ENCODE data around the gene PDE3B.
"Not testable (repeated sequence)": the region's sequence is repeated elsewhere in the genome, so short reads cannot be mapped to it uniquely, and the experiment has no call there.

PDE3B gene

DNA sequence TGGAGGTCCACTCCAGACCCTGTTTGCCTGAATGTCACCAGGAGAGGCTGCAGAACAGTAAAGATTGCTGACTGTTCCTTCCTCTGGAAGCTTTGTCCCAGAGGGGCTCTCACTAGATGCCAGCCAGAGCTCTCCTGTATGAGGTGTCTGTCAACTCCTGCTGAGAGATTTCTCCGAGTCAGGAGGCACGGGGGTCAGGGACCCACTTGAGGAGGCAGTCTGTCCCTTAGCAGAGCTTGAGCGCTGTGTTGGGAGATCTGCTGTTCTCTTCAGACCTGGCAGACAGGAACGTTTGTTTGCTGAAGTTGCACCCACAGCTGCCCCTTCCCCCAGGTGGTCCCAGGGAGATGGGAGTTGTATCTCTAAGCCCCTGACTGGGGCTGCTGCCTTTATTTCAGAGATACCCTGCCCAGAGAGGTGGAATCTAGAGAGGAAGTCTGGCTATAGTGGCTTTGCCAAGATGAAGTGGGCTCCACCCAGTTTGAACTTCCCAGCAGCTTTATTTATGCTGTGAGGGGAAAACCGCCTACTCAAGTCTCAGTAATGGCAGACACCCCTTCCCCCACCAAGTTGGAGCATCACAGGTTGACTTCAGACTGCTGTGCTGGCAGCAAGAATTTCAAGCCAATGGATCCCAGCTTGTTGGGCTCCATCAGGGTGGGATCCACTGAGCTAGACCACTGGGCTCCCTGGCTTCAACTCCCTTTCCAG lies 99.4 kb downstream of the PDE3B start:
- DNase-seq (ENCODE audit: low read depth in 2 of 3, low spot score in 1 of 3): no peak

DNA sequence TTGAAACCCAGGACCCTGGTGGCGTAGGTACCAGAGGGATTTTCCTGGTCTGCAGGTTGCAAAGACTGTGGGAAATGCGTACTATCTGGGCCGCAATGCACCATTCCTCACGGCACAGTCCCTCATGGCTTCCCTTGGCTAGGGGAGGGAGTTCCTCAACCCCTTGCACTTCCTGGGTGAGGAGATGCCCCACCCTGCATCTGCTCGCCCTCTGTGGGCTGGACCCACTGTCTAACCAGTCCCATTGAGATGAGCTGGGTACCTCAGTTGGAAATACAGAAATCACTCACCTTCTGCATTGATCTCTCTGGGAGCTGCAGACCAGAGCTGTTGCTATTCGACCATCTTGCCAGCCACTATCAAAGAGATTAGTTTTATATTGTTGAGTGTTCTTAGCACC lies 100.1 kb downstream of the PDE3B start:
- not testable (repeated sequence) for DNase-seq (ENCODE audit: low read depth in 2 of 3, low spot score in 1 of 3)

DNA sequence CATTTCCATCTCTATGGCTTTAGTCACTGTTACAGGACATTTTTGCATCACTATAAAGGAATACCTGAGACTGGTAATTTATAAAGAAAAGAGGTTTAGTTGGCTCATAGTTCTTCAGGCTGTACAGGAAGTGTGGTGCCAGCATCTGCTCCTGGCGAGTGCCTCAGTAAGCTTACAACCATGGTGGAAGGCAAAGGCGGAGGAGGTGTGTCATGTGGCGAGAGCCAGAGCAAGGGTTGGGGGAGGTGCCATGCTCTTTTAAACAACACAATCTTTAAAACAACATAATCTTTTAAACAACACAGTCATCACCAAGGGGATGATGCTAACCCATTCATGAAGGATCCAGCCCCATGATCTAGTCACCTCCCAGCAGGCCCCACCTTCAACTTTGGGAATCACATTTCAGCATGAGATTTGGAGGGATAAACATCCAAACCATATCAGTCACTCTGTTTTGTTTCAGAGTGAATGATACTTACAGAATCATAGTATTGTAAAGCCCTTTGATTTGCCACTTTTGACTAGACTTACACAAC lies 103.3 kb downstream of the PDE3B start:
- DNase-seq (ENCODE audit: low read depth in 2 of 3, low spot score in 1 of 3): no peak

DNA sequence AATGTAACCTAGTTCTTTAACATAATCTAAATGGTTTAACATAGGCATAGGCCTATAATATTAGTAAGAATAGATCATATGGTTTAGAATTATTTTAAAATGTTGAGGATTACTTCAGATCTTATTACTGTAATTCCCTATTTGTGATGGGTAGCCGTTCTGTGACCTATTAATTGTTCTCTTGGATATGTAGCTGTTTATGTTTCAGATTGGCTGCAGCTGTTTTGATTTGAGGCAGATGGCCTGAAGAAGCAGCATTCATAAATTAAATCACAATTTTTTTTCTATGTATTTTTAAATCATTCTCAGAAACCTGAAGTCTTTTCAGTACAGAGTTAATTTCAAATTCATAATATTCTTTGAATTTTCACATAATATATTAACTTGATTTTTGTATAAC lies 104.5 kb downstream of the PDE3B start:
- DNase-seq (ENCODE audit: low read depth in 2 of 3, low spot score in 1 of 3): no peak

DNA sequence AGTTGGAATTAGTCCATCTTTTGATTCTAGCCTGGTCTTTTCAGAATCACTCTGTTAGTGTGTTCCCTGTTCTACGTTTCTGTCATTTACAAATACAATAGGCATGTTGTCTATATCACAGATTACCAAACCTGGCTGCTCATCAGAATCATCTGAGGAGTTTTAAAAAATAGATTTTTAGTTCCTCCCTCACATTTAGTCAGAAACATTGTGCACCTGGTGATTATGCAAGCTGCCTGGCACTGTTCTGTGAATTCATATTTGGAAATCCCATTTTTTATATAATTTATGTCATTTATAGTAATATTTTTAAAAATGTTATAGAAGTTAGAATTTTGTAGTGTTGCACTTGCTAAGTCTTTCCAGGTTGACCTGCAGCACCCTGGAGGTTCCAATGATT lies 107.3 kb downstream of the PDE3B start:
- no peak for DNase-seq (ENCODE audit: low read depth in 2 of 3, low spot score in 1 of 3)

- no peak for DNase-seq (ENCODE audit: low read depth in 2 of 3, low spot score in 1 of 3)
These were observed 108.4 kb downstream of the PDE3B start for GRCh38 chr11:14751975-14752407.

- DNase-seq (ENCODE audit: low read depth in 2 of 3, low spot score in 1 of 3): no peak
These were observed 111.5 kb downstream of the PDE3B start for GRCh38 chr11:14755140-14755539.

DNA sequence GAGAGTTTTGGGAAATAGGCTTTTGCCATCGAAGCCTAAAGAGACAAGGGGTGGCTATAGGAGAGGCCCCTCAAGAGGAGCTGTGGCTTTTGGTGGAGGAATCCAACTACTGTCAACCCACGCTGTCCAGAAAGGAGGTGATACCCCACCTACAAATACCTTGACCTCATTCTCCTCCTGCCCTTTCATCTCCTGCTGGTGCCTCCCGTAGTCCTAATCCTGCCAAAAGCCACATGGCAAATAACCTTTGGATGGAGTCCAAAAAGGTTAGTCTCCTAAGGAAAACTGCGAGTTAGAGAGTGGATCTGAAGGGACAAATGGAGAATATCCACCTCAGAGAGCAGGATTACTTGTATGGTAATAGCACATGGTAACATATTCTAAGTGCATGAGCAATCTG lies 112.7 kb downstream of the PDE3B start:
- no peak for DNase-seq (ENCODE audit: low read depth in 2 of 3, low spot score in 1 of 3)

DNA sequence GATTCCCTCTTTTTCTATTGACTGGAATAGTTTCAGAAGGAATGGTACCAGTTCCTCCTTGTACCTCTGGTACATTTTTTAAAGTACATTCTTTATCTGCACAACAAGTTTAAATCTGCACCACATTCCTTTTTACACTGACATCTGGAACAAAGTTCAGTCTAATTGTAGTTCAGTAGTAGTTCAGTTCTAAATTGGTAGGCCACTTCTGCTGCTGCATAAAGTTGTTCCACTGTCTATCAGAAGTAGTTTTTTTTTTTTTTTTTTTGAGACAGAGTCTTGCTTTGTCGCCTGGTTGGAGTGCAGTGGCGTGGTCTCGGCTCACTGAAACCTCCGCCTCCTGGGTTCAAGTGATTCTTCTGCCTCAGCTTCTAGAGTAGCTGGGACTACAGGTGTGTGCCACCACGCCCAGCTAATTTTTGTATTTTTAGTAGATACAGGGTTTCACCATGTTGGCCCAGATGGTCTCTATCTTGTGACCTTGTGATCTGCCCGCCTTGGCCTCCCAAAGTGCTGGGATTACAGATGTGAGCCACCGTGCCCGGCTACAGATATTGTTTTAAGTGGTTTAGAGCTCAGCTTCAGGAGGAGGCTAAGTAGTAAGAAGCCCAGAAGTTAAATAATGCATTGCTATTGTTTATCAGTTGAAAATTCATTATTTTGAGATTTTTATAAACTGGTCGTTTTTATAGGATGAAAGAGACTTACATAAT lies 115.9 kb downstream of the PDE3B start:
- not testable (repeated sequence) for DNase-seq (ENCODE audit: low read depth in 2 of 3, low spot score in 1 of 3)

- no peak for DNase-seq (ENCODE audit: low read depth in 2 of 3, low spot score in 1 of 3)
These were observed 120.6 kb downstream of the PDE3B start for GRCh38 chr11:14764179-14764578.

GRCh38 chr11:14764579-14765527 lies 121.2 kb downstream of the PDE3B start:
- peak in 1 of 3 donors; percentile 45 for DNase-seq (ENCODE audit: low read depth in 2 of 3, low spot score in 1 of 3)

- no peak for DNase-seq (ENCODE audit: low read depth in 2 of 3, low spot score in 1 of 3)
These were observed 123.0 kb downstream of the PDE3B start for GRCh38 chr11:14766585-14766984.

DNA sequence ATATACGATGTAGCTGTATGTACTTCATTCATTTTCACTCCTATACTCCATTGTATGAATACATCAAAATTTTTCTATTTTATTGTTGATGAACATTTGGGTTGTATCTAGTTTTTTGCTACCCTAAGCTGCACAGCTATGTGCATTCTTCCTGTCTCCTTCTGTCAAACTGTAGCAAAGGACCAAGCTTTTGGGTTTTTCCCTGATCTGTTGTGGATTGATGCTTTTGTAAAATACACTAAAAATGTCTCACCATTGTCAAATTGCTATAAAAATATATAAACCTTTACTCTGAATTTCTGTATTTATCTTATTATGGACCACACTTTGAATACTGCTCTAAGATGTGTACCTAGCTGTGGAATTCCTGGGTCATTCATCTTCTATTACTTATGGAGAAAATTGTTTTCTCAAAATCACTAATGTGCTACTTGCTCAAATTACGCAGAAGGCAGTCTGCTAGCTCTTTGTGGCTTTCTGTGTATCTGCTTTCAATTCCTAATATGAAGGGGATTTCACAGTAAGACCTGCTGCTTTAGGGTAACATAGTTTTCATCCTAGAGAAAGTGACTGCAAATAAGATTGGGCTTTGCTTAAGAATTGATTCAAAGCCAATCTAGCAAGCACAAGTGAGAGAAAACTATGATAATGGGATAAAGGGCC lies 125.1 kb downstream of the PDE3B start:
- DNase-seq (ENCODE audit: low read depth in 2 of 3, low spot score in 1 of 3): no peak

DNA sequence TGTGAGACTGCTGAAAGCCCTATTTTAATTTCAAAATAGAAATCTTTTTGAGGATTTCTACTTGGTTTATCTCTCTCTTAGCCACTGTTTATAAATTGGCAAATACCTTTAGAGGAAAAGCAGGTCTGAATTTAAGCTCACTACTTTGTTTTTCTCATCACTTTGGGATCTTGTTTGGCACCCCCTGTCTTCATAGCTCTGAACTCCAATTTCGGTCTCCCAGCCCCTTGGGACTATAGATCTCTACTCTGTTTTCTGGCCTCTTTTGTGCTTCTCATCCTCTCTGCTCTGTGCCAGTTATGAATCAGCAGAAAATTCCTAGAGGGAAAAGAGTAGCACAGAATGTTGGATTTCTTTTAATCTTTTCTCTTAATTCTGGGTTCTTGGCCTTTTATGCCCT lies 130.2 kb downstream of the PDE3B start:
- DNase-seq (ENCODE audit: low read depth in 2 of 3, low spot score in 1 of 3): no peak

GRCh38 chr11:14774721-14775120 lies 131.1 kb downstream of the PDE3B start:
- DNase-seq (ENCODE audit: low read depth in 2 of 3, low spot score in 1 of 3): no peak

GRCh38 chr11:14775897-14776296 lies 132.3 kb downstream of the PDE3B start:
- no peak for DNase-seq (ENCODE audit: low read depth in 2 of 3, low spot score in 1 of 3)

GRCh38 chr11:14778460-14778859 lies 134.9 kb downstream of the PDE3B start:
- DNase-seq (ENCODE audit: low read depth in 2 of 3, low spot score in 1 of 3): not testable (repeated sequence)

DNA sequence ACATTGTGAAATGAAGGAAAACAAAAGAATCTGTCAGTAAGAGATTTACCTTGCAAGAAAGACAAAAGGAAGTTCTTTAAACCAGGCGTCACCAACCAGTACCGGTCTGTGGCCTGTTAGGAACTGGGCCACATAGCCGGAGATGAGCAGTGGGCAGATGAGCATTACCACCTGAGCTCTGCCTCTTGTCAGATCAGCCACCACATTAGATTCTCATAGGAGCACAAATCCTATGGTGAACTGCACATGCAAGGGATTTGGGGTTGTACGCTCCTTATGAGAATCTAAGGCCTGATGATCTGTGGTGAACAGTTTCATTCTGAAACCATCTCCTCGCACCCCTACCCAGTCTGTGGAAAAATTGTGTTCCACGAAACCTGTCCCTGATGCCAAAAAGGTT lies 140.2 kb downstream of the PDE3B start:
- DNase-seq (ENCODE audit: low read depth in 2 of 3, low spot score in 1 of 3): no peak

GRCh38 chr11:14784230-14784629 lies 140.6 kb downstream of the PDE3B start:
- no peak for DNase-seq (ENCODE audit: low read depth in 2 of 3, low spot score in 1 of 3)

DNA sequence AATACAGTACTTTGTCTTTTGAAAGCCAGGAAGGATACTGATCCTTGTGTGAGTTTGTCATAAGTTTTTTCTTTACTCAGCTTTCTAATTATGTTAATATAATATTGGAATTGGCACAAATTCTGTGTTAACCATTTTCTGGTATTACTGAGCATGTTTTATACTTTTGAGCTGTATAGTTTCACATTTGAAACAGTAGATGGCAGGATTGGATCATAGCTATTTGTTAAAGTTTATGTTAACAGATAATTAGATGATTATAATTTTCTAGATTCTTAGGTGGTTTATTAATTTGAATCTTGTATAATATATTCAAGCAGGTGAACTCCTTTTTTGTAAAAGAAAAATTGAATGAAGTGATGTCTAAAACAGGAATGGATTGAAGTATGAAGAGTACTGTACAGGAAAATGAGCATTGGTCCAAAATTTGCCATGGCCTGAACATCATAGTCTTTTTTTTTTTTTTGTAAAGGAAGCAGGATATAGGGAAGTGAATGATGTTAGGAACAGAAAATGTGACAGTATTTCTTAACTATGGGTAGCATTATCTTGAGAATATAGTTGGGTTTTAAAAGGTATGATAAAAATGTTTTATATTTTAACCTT lies 146.4 kb downstream of the PDE3B start:
- DNase-seq (ENCODE audit: low read depth in 2 of 3, low spot score in 1 of 3): no peak
